Neuron (in vitro differentiated cells): ENCODE data around the gene TF.
A peak's percentile ranks its signal among the peaks of the same experiment; 100 is the strongest.

Source experiments
- H2AFZ ChIP-seq: one replicate; pipeline ENCODE4 v1.6.1; 2013; ENCODE audit warnings: low read depth, mild to moderate bottlenecking, inconsistent platforms, low read length, moderate library complexity
- H3K27me3 ChIP-seq: one replicate; pipeline ENCODE4 v1.6.1; 2013; ENCODE audit warnings: low read length; ENCODE audit not compliant: insufficient read depth
- H3K36me3 ChIP-seq: one replicate; pipeline ENCODE4 v1.6.1; 2013; ENCODE audit warnings: low read length; ENCODE audit not compliant: insufficient read depth
- H3K4me1 ChIP-seq: one replicate; pipeline ENCODE4 v1.6.1; 2013; ENCODE audit warnings: low read length; ENCODE audit not compliant: insufficient read depth
- H3K4me3 ChIP-seq: 2 replicates; pipeline ENCODE4 v1.5.1; 2013; ENCODE audit warnings: mild to moderate bottlenecking, low read length, moderate library complexity
- H3K9me3 ChIP-seq: one replicate; pipeline ENCODE4 v1.6.1; 2013; ENCODE audit warnings: low read length

Gene TF

DNA sequence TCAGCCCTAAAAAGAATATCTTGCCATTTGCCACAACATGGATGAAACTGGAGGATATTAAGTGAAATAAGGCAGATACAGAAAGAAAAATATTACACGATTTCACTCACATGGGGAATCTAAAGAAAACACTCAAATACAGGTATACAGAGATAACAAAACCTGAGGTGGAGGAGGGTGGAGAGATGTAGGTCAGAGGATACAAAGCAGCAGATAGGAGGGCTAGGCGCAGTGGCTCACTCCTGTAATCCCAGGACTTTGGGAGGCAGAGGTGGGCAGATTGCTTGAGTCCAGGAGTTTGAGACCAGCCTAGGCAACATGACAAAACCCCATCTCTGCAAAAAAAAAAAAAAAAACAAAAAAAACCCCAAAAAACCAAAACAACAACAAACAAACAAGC lies 36.3 kb downstream of the TF start:
- Histone ChIP-seq H3K9me3 (no peaks in the 10 kb centered on the region), H2AFZ (no peak overlapping the region), H3K4me1 (no peaks in the 10 kb centered on the region), H3K4me3 (no peak overlapping the region), H3K36me3 (no peaks in the 10 kb centered on the region), H3K27me3 (peaks cover 10% of the 10 kb centered on the region)

DNA sequence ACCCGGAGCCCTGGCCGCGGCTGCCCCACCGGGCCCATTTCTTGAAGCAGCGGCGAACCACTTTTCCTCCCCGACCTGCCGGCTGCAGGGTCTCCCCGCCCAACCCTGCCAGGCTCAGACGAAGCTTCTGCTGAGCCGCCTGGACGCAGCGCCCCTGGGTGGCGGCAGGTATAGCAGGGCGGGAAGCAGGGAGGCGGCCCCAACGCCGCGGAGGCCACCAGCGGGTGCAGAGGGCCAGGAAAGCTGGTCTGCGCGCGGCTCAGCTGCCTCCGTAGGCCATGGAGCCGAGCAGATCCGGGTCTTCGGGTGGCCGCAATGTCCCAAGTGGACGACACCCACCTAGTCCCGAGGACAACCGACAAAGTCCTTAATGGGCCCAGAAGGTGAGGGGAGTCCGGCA lies 37.6 kb downstream of the TF start:
- no peak overlapping the region for H2AFZ ChIP-seq
- H3K9me3 ChIP-seq, result no peaks in the 10 kb centered on the region
- peaks cover 4% of the 10 kb centered on the region for H3K27me3 ChIP-seq
- H3K4me3 ChIP-seq, result no peak overlapping the region
- H3K36me3 ChIP-seq, result no peaks in the 10 kb centered on the region
- no peaks in the 10 kb centered on the region for H3K4me1 ChIP-seq

DNA sequence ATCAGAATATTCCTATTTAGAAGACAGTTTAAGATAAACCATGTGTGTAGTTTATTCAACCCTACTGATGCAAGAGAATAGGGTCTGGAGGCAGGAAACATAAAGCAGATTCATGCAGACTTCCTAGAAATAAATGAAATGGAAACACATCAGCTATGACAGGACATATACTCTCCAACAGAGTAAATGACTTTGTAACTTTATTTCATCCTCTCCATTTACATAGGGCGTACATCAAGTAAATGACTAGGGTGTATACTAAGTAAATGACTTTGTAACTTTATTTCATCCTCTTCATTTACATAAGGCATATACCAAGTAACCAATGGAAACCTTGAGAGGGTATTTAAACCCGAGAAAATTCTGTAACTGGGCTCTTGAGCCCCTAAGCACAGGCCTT lies 41.8 kb downstream of the TF start:
- H2AFZ ChIP-seq, result no peak overlapping the region
- H3K4me3 ChIP-seq, result no peak overlapping the region
- peaks cover 3% of the 10 kb centered on the region for H3K9me3 ChIP-seq
- H3K27me3 ChIP-seq, result no peaks in the 10 kb centered on the region
- H3K36me3 ChIP-seq, result no peaks in the 10 kb centered on the region
- H3K4me1 ChIP-seq, result no peaks in the 10 kb centered on the region

DNA sequence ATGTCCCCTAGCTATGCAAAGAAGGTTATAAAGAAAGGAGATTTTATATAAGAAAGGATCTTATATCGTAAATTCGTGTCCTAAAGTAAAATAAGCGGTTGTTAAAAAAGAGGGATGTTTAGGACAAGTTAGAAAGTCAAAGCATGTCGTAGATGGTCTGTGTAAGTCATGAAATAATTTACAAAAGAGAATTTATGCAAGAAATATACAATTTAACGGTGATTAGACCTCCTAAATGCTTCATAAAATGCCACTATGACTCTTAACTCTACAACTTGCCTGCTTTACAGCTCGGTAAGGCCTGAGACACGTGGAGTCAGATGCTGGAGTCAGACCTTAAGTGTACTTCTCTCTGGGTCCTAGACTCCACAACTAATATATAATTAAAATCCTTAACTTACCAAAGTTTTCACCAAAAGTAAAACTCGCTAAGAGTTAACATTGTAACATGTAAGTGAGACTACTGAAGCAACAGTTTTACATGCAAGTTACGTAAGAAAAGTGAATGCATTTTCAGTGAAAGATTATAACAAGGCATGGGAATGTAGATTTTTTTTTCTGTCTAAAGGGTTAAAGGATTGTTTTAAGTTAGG lies 46.1 kb downstream of the TF start:
- H3K27me3 ChIP-seq, result no peaks in the 10 kb centered on the region
- H3K4me1 ChIP-seq, result no peaks in the 10 kb centered on the region
- no peak overlapping the region for H2AFZ ChIP-seq
- H3K9me3 ChIP-seq, result peaks cover 3% of the 10 kb centered on the region
- H3K36me3 ChIP-seq, result no peaks in the 10 kb centered on the region
- H3K4me3 ChIP-seq, result no peak overlapping the region

DNA sequence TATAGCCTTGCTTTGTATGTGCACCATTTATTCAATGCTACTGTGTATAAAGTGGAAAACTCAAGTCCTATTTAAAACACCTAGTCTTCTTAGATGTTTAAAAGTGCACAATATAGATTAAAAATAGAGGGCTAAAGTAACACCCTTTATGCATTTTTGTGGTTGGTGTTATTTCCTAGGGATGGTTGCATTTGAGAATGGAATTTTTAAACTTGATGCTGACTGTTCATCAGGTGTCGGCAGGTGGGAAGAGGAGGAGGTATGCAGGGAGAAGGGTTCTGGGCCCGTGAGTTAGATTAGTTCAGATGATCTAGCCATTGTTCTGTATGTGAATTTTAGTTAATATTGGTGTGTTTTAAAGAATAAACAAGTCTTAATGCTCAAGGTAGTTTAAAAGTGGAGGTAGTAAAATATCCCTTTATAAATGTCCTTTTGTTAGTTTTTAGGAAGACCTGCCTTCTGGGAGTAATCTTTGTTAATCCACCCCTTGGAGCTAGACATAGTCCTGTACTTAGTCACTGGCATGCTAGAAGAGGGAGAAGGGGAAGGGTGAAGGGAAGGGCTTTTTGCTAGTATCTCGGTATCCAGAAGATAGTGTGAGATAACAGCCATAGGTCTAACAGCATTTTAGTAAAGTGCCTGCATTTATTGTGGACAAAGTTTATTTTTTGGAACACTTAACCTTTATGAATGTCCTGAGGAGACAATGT lies 51.4 kb downstream of the TF start:
- Histone ChIP-seq H3K36me3 (no peaks in the 10 kb centered on the region), H3K9me3 (no peaks in the 10 kb centered on the region), H3K4me3 (no peak overlapping the region), H3K27me3 (peaks cover 11% of the 10 kb centered on the region), H2AFZ (no peak overlapping the region), H3K4me1 (no peaks in the 10 kb centered on the region)

DNA sequence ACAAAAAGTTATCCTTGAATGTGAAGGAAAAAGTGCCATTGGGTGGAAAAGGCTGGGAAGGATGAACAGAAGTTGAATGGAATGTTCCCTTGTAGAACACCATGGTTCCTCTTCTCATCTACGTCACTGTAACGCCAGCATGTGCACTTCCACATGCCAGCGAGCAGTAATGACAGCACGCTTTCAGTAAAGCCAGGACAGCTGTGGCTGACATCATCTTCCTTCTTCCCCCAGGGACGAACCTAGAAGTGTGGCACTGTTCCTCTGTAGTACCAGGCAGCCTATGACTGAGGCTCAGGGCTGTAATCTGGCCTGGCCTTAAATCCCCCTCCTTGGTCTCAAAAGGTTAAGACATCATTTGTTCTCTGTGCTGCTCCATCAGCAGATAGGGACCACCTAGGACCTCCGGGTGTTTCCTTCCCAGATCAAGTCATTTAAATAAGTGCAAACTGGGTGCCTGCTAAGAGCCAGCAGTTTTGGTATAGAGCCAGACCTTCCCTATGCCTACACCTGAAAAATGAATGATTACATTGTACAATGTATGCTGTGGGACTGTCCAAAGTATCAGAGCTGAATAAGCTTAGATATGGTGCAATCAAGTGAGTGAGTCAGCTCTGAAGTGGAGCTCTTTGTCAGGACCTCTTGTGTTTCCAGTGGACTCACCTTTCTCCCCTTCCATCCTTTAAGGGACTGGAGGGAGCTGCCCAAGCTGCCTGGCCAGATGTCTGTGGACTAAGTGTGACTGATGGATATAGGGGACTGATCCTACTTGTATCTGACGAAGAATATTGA lies 53.8 kb downstream of the TF start:
- H3K36me3 ChIP-seq, result no peaks in the 10 kb centered on the region
- no peak overlapping the region for H3K4me3 ChIP-seq
- H3K9me3 ChIP-seq, result no peaks in the 10 kb centered on the region
- no peaks in the 10 kb centered on the region for H3K4me1 ChIP-seq
- H2AFZ ChIP-seq, result no peak overlapping the region
- H3K27me3 ChIP-seq, result peaks cover 11% of the 10 kb centered on the region

DNA sequence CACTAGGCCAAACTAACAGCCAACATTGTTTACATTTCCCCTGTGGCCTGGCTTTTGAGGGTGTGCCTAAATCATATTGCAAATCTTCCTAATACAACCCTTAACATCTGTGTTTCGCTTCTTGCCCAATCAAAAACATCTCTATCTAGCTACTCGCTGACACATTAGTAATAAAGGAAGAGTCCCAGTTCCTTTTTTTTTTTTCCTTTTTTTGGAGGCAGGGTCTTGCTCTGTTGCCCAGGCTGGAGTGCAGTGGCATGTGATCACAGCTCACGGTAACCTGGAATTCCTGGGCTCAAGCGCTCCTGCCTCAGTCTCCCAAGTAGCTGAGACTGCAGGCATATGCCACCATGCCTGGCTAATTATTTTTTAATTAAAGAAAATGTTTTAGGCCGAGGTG lies 57.3 kb downstream of the TF start:
- peaks cover 7% of the 10 kb centered on the region for H3K27me3 ChIP-seq

DNA sequence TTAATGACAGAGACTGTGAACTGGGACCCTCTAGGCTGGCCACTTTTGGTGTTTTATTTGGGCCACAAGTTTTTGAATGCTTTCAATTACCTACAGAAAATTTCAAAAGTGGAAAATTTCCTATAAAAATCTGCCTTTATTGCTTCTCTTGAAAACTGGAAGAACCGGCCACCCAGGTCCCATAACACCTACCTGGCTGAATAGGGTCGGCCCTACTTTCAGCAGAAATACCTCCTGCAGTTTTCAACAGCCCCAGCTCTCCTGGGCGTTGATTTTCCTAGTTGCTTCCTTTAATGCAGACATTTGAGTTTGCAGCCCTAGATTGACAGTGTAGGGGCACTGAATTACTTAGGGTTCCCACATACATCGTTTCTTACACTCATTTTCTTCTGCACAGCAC lies 58.7 kb downstream of the TF start:
- peaks cover 5% of the 10 kb centered on the region for H3K4me1 ChIP-seq
- no peaks in the 10 kb centered on the region for H3K9me3 ChIP-seq
- H3K36me3 ChIP-seq, result peaks cover 14% of the 10 kb centered on the region
- peak overlapping the region; percentile 83 for H2AFZ ChIP-seq
- H3K4me3 ChIP-seq, result no peak overlapping the region
- H3K27me3 ChIP-seq, result peaks cover 2% of the 10 kb centered on the region

More for the DNA sequence above, 57.3 kb downstream of the TF start:
- peaks cover 10% of the 10 kb centered on the region for H3K36me3 ChIP-seq
- no peaks in the 10 kb centered on the region for H3K9me3 ChIP-seq
- peaks cover 5% of the 10 kb centered on the region for H3K4me1 ChIP-seq
- H3K4me3 ChIP-seq, result no peak overlapping the region
- no peak overlapping the region for H2AFZ ChIP-seq

DNA sequence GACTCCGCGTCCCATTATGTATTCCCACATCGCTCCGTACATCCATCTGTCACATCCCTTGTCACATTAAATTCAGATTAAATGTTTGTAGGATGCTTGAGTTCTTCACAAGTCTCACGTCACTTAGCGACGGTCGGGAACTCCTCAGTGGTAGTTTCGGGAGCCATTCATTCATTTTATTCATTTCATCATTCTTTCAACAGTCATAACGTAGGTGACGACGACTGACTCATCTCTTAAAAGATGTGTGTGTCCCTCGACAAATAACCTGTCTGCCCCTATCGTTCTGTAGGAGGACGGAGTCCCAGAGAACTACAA lies 59.1 kb downstream of the TF start:
- peaks cover 18% of the 10 kb centered on the region for H3K36me3 ChIP-seq
- H3K4me3 ChIP-seq, result peak overlapping the region; percentile 72
- peaks cover 5% of the 10 kb centered on the region for H3K4me1 ChIP-seq
- no peaks in the 10 kb centered on the region for H3K9me3 ChIP-seq
- H3K27me3 ChIP-seq, result peaks cover 2% of the 10 kb centered on the region
- H2AFZ ChIP-seq, result peak overlapping the region; percentile 83

DNA sequence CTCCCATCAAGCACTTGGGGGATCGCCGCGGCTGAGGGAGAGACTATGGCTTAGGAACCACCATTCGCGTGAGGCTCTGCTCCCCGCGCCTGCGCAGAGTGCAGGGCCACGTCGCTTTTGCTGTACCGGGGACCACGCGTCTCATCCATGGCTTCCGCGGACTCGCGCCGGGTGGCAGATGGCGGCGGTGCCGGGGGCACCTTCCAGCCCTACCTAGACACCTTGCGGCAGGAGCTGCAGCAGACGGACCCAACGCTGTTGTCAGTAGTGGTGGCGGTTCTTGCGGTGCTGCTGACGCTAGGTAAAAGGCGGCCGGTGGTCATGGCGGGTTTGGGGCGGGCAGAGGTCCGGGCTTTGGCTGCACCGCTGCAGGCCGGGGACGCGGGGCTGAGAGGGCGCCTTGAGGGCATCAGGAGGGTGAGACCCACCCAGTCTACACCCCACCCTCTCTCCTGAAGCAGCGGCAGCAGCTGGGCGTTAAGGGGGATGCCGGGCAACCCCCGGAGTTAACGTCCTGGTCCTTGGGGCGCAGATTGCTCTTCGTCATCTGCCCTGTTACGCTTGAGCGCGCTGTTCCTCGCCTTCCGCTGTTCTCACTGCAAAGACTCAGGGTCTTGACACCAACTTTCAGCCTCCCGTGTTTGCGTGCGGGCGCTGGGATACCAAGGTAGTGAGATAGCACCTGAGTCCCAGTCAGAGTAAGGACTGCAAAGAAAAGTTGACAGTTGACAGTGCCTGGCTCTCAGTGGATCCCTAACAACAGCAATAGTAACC lies 59.7 kb downstream of the TF start, which contains the start of gene SRPRB:
TSS of gene SRPRB (plus strand) at position 114 of the 774 bp plus-strand sequence. CDS start at position 148, 34 bp downstream.
- peak within 1 kb of the TSS; percentile 83 for H2AFZ ChIP-seq
- peaks cover 22% of the 10 kb centered on the region for H3K36me3 ChIP-seq
- peak within 1 kb of the TSS; percentile 72 for H3K4me3 ChIP-seq
- no peaks in the 10 kb centered on the region for H3K9me3 ChIP-seq
- peaks cover 5% of the 10 kb centered on the region for H3K4me1 ChIP-seq
- no peaks in the 10 kb centered on the region for H3K27me3 ChIP-seq

DNA sequence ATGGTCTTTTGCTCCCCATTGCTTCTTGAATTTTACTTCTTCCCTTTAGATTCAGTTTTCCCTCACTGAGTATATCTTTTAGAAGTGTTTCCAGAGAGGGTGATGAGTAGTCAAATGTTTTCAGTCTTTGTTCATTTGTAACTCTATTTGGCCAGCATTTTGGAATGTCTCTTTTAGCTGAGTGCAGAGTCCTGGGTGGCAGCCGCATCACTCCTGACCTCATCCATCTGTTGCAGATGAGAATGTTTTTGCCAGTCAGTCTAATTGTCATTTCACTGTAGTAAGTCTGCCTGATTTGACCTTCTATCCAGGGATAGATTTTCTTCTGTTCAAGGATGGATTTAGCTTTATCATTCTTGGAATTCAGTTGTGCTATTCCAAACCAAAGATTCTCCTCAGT lies 66.7 kb downstream of the TF start:
- H3K4me1 ChIP-seq, result no peaks in the 10 kb centered on the region
- H3K36me3 ChIP-seq, result peaks cover 59% of the 10 kb centered on the region
- no peaks in the 10 kb centered on the region for H3K27me3 ChIP-seq
- H3K9me3 ChIP-seq, result no peaks in the 10 kb centered on the region
- H3K4me3 ChIP-seq, result no peak overlapping the region
- no peak overlapping the region for H2AFZ ChIP-seq

DNA sequence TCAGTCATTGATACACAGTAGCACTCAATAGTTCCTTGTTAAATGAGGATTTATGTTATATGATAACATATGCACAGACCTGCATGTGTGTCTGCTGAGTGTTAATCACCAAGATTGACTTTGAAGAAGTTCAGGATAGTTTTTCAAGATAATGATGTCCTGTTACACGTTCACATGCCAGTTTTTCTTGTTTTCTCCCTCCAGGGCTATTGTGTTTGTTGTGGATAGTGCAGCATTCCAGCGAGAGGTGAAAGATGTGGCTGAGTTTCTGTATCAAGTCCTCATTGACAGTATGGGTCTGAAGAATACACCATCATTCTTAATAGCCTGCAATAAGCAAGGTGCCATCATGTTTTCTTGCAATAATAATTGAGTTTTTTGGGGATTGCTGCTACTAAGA lies 69.2 kb downstream of the TF start:
- Histone ChIP-seq H3K36me3 (peaks cover 54% of the 10 kb centered on the region), H3K4me1 (no peaks in the 10 kb centered on the region), H3K27me3 (no peaks in the 10 kb centered on the region), H3K4me3 (no peak overlapping the region), H3K9me3 (no peaks in the 10 kb centered on the region), H2AFZ (no peak overlapping the region)

DNA sequence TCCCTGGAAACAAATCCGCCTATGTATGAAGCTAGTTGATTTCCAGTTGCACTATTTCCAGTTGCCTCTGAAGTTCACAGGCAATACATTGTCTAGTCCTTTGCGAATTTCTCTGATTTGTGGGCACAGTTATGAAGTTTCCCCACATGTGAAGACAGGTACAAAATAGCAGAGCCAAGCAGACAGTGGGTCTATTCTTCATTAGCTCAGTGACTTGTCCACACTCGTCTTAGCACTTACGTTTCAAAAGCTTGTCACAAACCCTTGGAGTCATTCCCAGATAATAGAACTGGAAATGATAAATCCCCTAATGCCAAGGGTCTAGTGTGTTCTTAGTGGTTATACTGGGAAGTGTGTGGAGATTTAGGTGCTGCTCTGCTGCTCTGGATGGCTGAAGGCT lies 73.9 kb downstream of the TF start:
- H3K4me3 ChIP-seq, result no peak overlapping the region
- peaks cover 9% of the 10 kb centered on the region for H3K4me1 ChIP-seq
- no peaks in the 10 kb centered on the region for H3K9me3 ChIP-seq
- no peaks in the 10 kb centered on the region for H3K27me3 ChIP-seq
- no peak overlapping the region for H2AFZ ChIP-seq
- peaks cover 42% of the 10 kb centered on the region for H3K36me3 ChIP-seq
